Panc1 (cell line): Measurements from ENCODE around the gene MYO1H. TPM values are rescaled to one million over a fixed set of nuclear protein-coding genes. Genes with fewer than 3 reads are reported as not detected.

Experiments
- ATAC-seq: fragments of 200-7000 bp; cut with Tn5 transposase; 2 replicates; pipeline ENCODE4 v1.9.1; 2020; ENCODE audit warnings: mild to moderate bottlenecking, moderate library complexity
- Bru-seq: library from RNA; stranded (reverse); fragments of 400-500 nt; gene quantifications from one replicate; lab custom pipeline; 2021; lab: Mats Ljungman, UMichigan
- BruChase-seq, 2 experiments: library from RNA; stranded (reverse); fragments of 400-500 nt; gene quantifications; one replicate each; lab custom pipeline; 2021; lab: Mats Ljungman, UMichigan
- BruUV-seq: library from RNA; stranded (reverse); fragments of 400-500 nt; replicated peaks from 2 replicates; lab custom pipeline; 2021; lab: Mats Ljungman, UMichigan
- CTCF ChIA-PET: fragments of 300-600 bp; sonication (Branson Sonifier 250); formaldehyde crosslinking; loops from one replicate; lab custom pipeline; 2022; ENCODE audit warnings: antibody characterized with exemption; lab: Charles Lee
- POLR2A ChIA-PET: fragments of 300-600 bp; sonication (Branson Sonifier 250); formaldehyde crosslinking; loops from one replicate; lab custom pipeline; 2022; ENCODE audit warnings: antibody characterized with exemption; lab: Charles Lee
- DNase-seq: peaks from one replicate; pipeline ENCODE4 v3.0.0-alpha.2; 2010; ENCODE audit warnings: low read depth, low spot score
- H3K27ac ChIP-seq: 2 replicates; pipeline ENCODE4 v1.5.1; 2011; ENCODE audit warnings: mild to moderate bottlenecking, low read length, inconsistent platforms
- H3K27me3 ChIP-seq: fragments of 200-500 bp; sonication (Bioruptor generic); 2 replicates; pipeline ENCODE4 v1.6.0; 2014; ENCODE audit warnings: low read length, inconsistent platforms; ENCODE audit not compliant: control insufficient read depth, insufficient read depth
- H3K36me3 ChIP-seq: fragments of 200-500 bp; sonication (Bioruptor generic); 2 replicates; pipeline ENCODE4 v1.5.1; 2014; ENCODE audit warnings: inconsistent platforms, mild to moderate bottlenecking, low read length, moderate library complexity; ENCODE audit not compliant: control insufficient read depth, insufficient read depth
- H3K4me1 ChIP-seq: 2 replicates; pipeline ENCODE4 v1.5.1; 2011; ENCODE audit warnings: inconsistent platforms, mild to moderate bottlenecking, low read length, moderate library complexity; ENCODE audit not compliant: control insufficient read depth, insufficient read depth
- H3K4me3 ChIP-seq, 2 experiments: 2 replicates each; pipeline ENCODE4 v1.5.1; 2011 to 2012; ENCODE audit warnings: low read depth in 2 of 2, low read length in 2 of 2, mild to moderate bottlenecking in 2 of 2, inconsistent platforms in 1 of 2, moderate library complexity in 1 of 2
- H3K9me3 ChIP-seq: fragments of 200-500 bp; sonication (Bioruptor generic); 2 replicates; pipeline ENCODE4 v1.5.1; 2014; ENCODE audit warnings: low read depth, mild to moderate bottlenecking, inconsistent platforms, low read length, moderate library complexity; ENCODE audit not compliant: control insufficient read depth, insufficient read depth
- CTCF ChIP-seq: fragments of 450-650 bp; IDR thresholded peaks from 2 replicates; pipeline ENCODE4 v1.5.1; 2017; ENCODE audit warnings: mild to moderate bottlenecking
- POLR2AphosphoS5 ChIP-seq: IDR thresholded peaks from 2 replicates; pipeline ENCODE4 v1.6.1; 2012; ENCODE audit warnings: mild to moderate bottlenecking, low read depth, low read length, moderate library complexity
- REST ChIP-seq, 2 experiments: IDR thresholded peaks; 2 replicates each; pipeline ENCODE4 v1.6.1; 2011 to 2012; ENCODE audit warnings: low read depth in 2 of 2, control low read depth in 1 of 2, low read length in 1 of 2, mild to moderate bottlenecking in 1 of 2, moderate library complexity in 1 of 2; ENCODE audit not compliant: insufficient read depth in 1 of 2
- SIN3A ChIP-seq: IDR thresholded peaks from 2 replicates; pipeline ENCODE4 v1.6.1; 2012; ENCODE audit warnings: low read depth, mild to moderate bottlenecking, low read length, moderate library complexity, borderline replicate concordance; ENCODE audit not compliant: insufficient read depth
- TCF7L2 ChIP-seq: IDR thresholded peaks from 2 replicates; pipeline ENCODE4 v1.6.1; 2011; ENCODE audit warnings: mild to moderate bottlenecking, low read depth, low read length, inconsistent platforms
- in situ Hi-C: cut with HindIII; loops from 2 replicates; pipeline ENCODE4 v1.10.0; 2016; ENCODE audit warnings: low sequenced_read_pairs, low pct_unique_long_range_greater_than_20kb
- intact Hi-C: fragments of 100-400 bp; cut with micrococcal nuclease; formaldehyde crosslinking; loops from one replicate; pipeline ENCODE4 v1.10.0; 2022; ENCODE audit not compliant: unreplicated experiment
- long read RNA-seq: library from polyadenylated mRNA; unstranded; transcript quantifications from one replicate; pipeline ENCODE4 v2.0.0, GENCODE V29; 2021; ENCODE audit not compliant: unreplicated experiment
- polyA plus RNA-seq: library from polyadenylated mRNA; unstranded; fragments of >200 nt; gene quantifications from one replicate; pipeline ENCODE4 v1.2.1, GENCODE V29; 2012; ENCODE audit warnings: missing spikeins; ENCODE audit not compliant: insufficient read length
- total RNA-seq: library from RNA; stranded (reverse); gene quantifications from one replicate; pipeline ENCODE4 v1.2.1, GENCODE V29; 2021; ENCODE audit not compliant: unreplicated experiment

MYO1H gene
- total RNA-seq (not detected), Bru-seq, nascent RNA (percentile 1 among the genes with signal in this experiment), BruChase-seq, experiment 1, labeled RNA remaining after a 2-hour chase (percentile 2 among the genes with signal in this experiment), BruChase-seq, experiment 2, labeled RNA remaining after a 6-hour chase (percentile 2 among the genes with signal in this experiment)
- 0.18 TPM for polyA plus RNA-seq
- long read RNA-seq = 0 reads

- DNase-seq = no peak
- no peak within 1 kb of the TSS for H3K27ac ChIP-seq
- CTCF ChIA-PET = no interaction called here
These were observed at the start of gene MYO1H for GRCh38 chr12:109347589-109347988. Gene MYO1H (plus strand): TSS chr12:109347900. CDS start chr12:109347961, 61 bp downstream.

GRCh38 chr12:109299849-109300248 lies 47.9 kb upstream of the MYO1H start:
- intact Hi-C loops (no loop called here), in situ Hi-C loops (no loop called here)
- ChIA-PET CTCF (no interaction called here), POLR2A (no interaction called here)
- TF ChIP-seq CTCF (no peak), REST (IDR thresholded peaks at IDR 0.05; ENCODE audit: insufficient read depth in 1 of 2, low read depth in 2 of 2, low read length in 1 of 2) (no peak), POLR2AphosphoS5 (no peak), SIN3A (no peak), TCF7L2 (no peak)
- peaks cover 12% of the 10 kb centered on the region for H3K27me3 ChIP-seq
- no peak overlapping the region for H3K4me3 ChIP-seq
- no peaks in the 10 kb centered on the region for H3K36me3 ChIP-seq
- BruUV-seq = no TSS peak
- H3K4me1 ChIP-seq = no peaks in the 10 kb centered on the region
- DNase-seq (no peak), ATAC-seq (no peak)
- H3K9me3 ChIP-seq = no peaks in the 10 kb centered on the region
- no peak overlapping the region for H3K27ac ChIP-seq

More at GRCh38 chr12:109347589-109347988, at the start of gene MYO1H:
- peaks cover 7% of the 10 kb centered on the region for H3K27me3 ChIP-seq
- H3K36me3 ChIP-seq = no peaks in the 10 kb centered on the region
- intact Hi-C loops = no loop called here
- TF ChIP-seq REST (IDR thresholded peaks at IDR 0.05; ENCODE audit: insufficient read depth in 1 of 2, low read depth in 2 of 2, low read length in 1 of 2) (no peak), CTCF (no peak), TCF7L2 (no peak), POLR2AphosphoS5 (no peak), SIN3A (no peak)
- no peak for ATAC-seq
- H3K9me3 ChIP-seq = no peaks in the 10 kb centered on the region
- BruUV-seq = no TSS peak
- no peaks in the 10 kb centered on the region for H3K4me1 ChIP-seq
- in situ Hi-C loops = no loop called here
- H3K4me3 ChIP-seq = no peak within 1 kb of the TSS
- POLR2A ChIA-PET = no interaction called here
